Suprapubic skin (tissue), 4 donors: ENCODE measurements around the gene SCAP. TPM values are rescaled to one million over a fixed set of nuclear protein-coding genes. Genes with fewer than 3 reads are reported as not detected.
A peak's percentile ranks its signal among the peaks of the same experiment; 100 is the strongest.

Source experiments
- DNase-seq, 2 donors: peaks; one replicate each; pipeline ENCODE4 v3.0.0-alpha.2; 2019; ENCODE audit warnings: low spot score in 2 of 2
- H3K27ac ChIP-seq: fragments of 200-600 bp; sonication (generic); one replicate; pipeline ENCODE4 v1.5.1; 2019
- H3K27me3 ChIP-seq: fragments of 200-600 bp; sonication (generic); one replicate; pipeline ENCODE4 v1.5.1; 2019
- H3K36me3 ChIP-seq: fragments of 200-600 bp; sonication (generic); one replicate; pipeline ENCODE4 v1.5.1; 2019
- H3K4me1 ChIP-seq: fragments of 200-600 bp; sonication (generic); one replicate; pipeline ENCODE4 v1.5.1; 2019
- H3K4me3 ChIP-seq: fragments of 200-600 bp; sonication (generic); one replicate; pipeline ENCODE4 v1.5.1; 2019; ENCODE audit warnings: mild to moderate bottlenecking
- H3K9me3 ChIP-seq: fragments of 200-600 bp; sonication (generic); one replicate; pipeline ENCODE4 v1.5.1; 2019
- EP300 ChIP-seq: sonication (generic); formaldehyde crosslinking; IDR thresholded peaks from one replicate; pipeline ENCODE4 v1.6.1; 2017; ENCODE audit warnings: antibody characterized with exemption
- POLR2A ChIP-seq, 2 donors: fragments of 450-650 bp; IDR thresholded peaks; one replicate each; pipeline ENCODE4 v1.6.1; 2017; ENCODE audit warnings: antibody characterized with exemption in 2 of 2, mild to moderate bottlenecking in 2 of 2, moderate library complexity in 2 of 2
- POLR2AphosphoS5 ChIP-seq, 3 donors: sonication (generic); formaldehyde crosslinking; IDR thresholded peaks; one replicate each; pipeline ENCODE4 v1.6.1; 2017; ENCODE audit warnings: antibody characterized with exemption in 3 of 3
- WGBS: methylation state at CpG from one replicate; pipeline ENCODE4 v1.1.5; 2018; 5-methylcytosine and 5-hydroxymethylcytosine counted together
- total RNA-seq, 4 donors: library from RNA; depleted of rRNA; stranded (reverse); fragments of >200 nt; gene quantifications; one replicate each; pipeline ENCODE4 v1.1.0, GENCODE V29; 2016
- TF ChIP-seq, protein P1 (sequence below), 2 donors: fragments of 200-600 bp in 1 of 2; fragments of 450-650 bp in 1 of 2; sonication (generic) in 1 of 2; IDR thresholded peaks; one replicate each; pipeline ENCODE4 v1.5.1; 2016 to 2019; ENCODE audit warnings: antibody characterized with exemption in 2 of 2, mild to moderate bottlenecking in 1 of 2, moderate library complexity in 1 of 2

Gene SCAP
- total RNA-seq, 4 donors from 2014 or later: 142 to 195 (median 151) TPM

DNA sequence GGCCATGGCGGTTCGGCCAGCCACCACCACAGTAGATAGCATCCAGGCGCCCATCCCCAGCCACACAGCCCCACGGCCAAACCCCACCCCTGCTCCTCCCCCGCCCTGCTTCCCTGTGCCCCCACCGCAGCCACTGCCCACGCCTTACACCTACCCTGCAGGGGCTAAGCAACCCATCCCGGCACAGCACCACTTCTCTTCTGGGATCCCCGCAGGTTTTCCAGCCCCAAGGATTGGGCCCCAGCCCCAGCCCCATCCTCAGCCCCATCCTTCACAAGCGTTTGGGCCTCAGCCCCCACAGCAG lies 65.4 kb downstream of the SCAP start:
- Histone ChIP-seq H3K27ac (no peak overlapping the region), H3K9me3 (no peaks in the 10 kb centered on the region), H3K36me3 (peaks cover 85% of the 10 kb centered on the region), H3K4me3 (no peak overlapping the region), H3K4me1 (peaks cover 32% of the 10 kb centered on the region), H3K27me3 (no peaks in the 10 kb centered on the region)
- 57% methylated on average over 10 of the region's 10 CpGs for WGBS
- no peak for DNase-seq
- TF ChIP-seq POLR2A (IDR thresholded peaks at IDR 0.05) (no peak), EP300 (no peak)

DNA sequence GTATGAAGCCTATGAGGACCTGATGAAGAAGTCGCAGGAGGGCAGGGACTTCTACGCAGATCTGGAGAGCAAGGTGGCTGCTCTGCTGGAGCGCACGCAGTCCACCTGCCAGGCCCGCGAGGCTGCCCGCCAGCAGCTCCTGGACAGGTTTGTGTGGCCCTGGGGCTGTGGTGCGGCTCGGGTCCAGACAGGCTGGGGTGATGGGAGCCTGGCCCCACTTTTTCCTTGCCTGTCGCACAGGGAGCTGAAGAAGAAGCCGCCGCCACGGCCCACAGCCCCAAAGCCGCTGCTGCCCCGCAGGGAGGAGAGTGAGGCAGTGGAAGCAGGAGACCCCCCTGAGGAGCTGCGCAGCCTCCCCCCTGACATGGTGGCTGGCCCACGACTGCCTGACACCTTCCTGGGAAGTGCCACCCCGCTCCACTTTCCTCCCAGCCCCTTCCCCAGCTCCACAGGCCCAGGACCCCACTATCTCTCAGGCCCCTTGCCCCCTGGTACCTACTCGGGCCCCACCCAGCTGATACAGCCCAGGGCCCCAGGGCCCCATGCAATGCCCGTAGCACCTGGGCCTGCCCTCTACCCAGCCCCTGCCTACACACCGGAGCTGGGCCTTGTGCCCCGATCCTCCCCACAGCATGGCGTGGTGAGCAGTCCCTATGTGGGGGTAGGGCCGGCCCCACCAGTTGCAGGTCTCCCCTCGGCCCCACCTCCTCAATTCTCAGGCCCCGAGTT lies 65.9 kb downstream of the SCAP start:
- Histone ChIP-seq H3K4me3 (no peak overlapping the region), H3K36me3 (peaks cover 81% of the 10 kb centered on the region), H3K4me1 (peaks cover 37% of the 10 kb centered on the region), H3K27ac (no peak overlapping the region), H3K9me3 (no peaks in the 10 kb centered on the region), H3K27me3 (no peaks in the 10 kb centered on the region)
- peak in 1 of 2 donors; percentile 60 for DNase-seq
- WGBS: 84% methylated on average over 12 of the region's 26 CpGs
- TF ChIP-seq EP300 (no peak), POLR2AphosphoS5 (IDR thresholded peaks at IDR 0.05) (no peak), POLR2A (IDR thresholded peaks at IDR 0.05) (no peak)
- TF ChIP-seq, protein P1, sequence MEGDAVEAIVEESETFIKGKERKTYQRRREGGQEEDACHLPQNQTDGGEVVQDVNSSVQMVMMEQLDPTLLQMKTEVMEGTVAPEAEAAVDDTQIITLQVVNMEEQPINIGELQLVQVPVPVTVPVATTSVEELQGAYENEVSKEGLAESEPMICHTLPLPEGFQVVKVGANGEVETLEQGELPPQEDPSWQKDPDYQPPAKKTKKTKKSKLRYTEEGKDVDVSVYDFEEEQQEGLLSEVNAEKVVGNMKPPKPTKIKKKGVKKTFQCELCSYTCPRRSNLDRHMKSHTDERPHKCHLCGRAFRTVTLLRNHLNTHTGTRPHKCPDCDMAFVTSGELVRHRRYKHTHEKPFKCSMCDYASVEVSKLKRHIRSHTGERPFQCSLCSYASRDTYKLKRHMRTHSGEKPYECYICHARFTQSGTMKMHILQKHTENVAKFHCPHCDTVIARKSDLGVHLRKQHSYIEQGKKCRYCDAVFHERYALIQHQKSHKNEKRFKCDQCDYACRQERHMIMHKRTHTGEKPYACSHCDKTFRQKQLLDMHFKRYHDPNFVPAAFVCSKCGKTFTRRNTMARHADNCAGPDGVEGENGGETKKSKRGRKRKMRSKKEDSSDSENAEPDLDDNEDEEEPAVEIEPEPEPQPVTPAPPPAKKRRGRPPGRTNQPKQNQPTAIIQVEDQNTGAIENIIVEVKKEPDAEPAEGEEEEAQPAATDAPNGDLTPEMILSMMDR (IDR thresholded peaks at IDR 0.05): no peak

DNA sequence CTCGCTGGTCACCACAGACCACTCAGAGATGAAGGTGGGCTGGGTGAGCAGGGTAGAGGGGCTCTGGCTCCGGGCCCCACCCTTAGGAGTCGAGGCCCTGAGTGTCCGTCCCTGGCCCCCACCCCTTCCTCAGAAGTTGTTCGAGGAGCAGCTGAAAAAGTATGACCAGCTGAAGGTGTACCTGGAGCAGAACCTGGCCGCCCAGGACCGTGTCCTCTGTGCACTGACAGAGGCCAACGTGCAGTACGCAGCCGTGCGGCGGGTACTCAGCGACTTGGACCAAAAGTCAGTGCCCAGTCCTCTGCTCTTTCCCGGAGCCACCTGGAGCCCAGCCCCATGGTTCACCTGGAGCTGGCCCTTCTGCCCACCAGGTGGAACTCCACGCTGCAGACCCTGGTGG lies 66.5 kb downstream of the SCAP start:
- Histone ChIP-seq H3K27ac (no peak overlapping the region), H3K36me3 (peaks cover 75% of the 10 kb centered on the region), H3K4me1 (peaks cover 38% of the 10 kb centered on the region), H3K4me3 (no peak overlapping the region), H3K9me3 (no peaks in the 10 kb centered on the region), H3K27me3 (no peaks in the 10 kb centered on the region)
- WGBS: 98% methylated on average over 9 of the region's 15 CpGs
- no peak for DNase-seq
- TF ChIP-seq POLR2AphosphoS5 (IDR thresholded peaks at IDR 0.05): no peak
- TF ChIP-seq EP300: no peak
- TF ChIP-seq, protein P1 (IDR thresholded peaks at IDR 0.05): no peak
- TF ChIP-seq POLR2A (IDR thresholded peaks at IDR 0.05): no peak

DNA sequence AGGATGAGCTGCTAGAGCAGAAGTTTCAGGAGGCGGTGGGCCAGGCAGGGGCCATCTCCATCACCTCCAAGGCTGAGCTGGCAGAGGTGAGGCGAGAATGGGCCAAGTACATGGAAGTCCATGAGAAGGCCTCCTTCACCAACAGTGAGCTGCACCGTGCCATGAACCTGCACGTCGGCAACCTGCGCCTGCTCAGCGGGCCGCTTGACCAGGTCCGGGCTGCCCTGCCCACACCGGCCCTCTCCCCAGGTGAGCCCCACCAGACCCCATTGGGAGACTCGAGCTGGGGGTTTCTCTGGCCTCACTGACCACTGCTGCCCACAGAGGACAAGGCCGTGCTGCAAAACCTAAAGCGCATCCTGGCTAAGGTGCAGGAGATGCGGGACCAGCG lies 66.9 kb downstream of the SCAP start:
- Histone ChIP-seq H3K27ac (no peak overlapping the region), H3K27me3 (no peaks in the 10 kb centered on the region), H3K9me3 (no peaks in the 10 kb centered on the region), H3K36me3 (peaks cover 70% of the 10 kb centered on the region), H3K4me1 (peaks cover 35% of the 10 kb centered on the region), H3K4me3 (no peak overlapping the region)
- WGBS: 93% methylated on average over 3 of the region's 15 CpGs
- no peak for DNase-seq
- TF ChIP-seq POLR2A (IDR thresholded peaks at IDR 0.05): no peak
- no peak for TF ChIP-seq EP300
- no peak for TF ChIP-seq POLR2AphosphoS5 (IDR thresholded peaks at IDR 0.05)
- TF ChIP-seq, protein P1 (IDR thresholded peaks at IDR 0.05): no peak

DNA sequence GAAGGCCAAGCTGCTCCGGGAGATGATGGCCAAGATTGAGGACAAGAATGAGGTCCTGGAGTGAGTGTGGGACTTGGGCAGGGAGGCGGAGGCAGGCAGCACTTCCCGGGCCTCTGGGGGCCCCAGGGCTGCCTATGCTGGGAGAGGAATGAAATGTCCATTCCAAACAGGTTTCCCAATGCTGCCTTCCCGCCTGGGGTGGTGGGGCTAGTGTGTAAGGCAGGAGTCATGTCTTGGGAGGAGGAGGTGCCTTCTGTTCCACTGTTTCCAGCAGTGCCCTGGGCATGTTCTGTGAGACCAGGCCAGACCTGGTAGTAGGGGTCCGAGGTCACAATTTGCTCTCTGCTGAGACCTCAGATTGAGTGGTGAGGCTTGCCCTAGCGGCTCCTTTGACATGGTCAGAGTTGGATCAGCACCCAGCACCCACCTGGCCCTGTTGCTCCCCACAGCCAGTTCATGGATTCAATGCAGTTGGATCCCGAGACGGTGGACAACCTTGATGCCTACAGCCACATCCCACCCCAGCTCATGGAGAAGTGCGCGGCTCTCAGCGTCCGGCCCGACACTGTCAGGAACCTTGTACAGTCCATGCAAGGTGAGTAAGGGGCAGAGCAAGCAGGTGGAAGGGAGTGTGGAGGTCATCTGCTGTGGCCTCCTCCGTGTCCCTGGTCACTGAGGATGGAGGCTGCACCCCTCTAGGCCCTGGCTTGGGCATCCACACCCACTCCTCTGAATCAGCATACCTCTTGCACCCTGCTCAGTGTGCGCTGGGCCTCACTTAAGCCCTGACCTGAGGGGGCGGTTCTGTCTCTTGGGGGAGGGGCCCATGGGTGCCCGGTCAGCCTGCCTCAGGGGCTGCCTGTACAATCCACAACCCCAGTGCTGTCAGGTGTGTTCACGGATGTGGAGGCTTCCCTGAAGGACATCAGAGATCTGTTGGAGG lies 67.6 kb downstream of the SCAP start:
- 86% methylated on average over 15 of the region's 18 CpGs for WGBS
- peak in 1 of 2 donors; percentile 61 for DNase-seq
- H3K27me3 ChIP-seq: no peaks in the 10 kb centered on the region
- no peak overlapping the region for H3K4me3 ChIP-seq
- no peaks in the 10 kb centered on the region for H3K9me3 ChIP-seq
- H3K4me1 ChIP-seq: peaks cover 35% of the 10 kb centered on the region
- H3K27ac ChIP-seq: no peak overlapping the region
- TF ChIP-seq POLR2AphosphoS5 (IDR thresholded peaks at IDR 0.05) (no peak), POLR2A (IDR thresholded peaks at IDR 0.05) (no peak), EP300 (no peak)
- TF ChIP-seq, protein P1 (IDR thresholded peaks at IDR 0.05): no peak
- peaks cover 64% of the 10 kb centered on the region for H3K36me3 ChIP-seq
